MCF 10A (cell line): ENCODE data around the gene ZNF74. TPM values are rescaled to one million over a fixed set of nuclear protein-coding genes. Genes with fewer than 3 reads are reported as not detected.
"Not testable (repeated sequence)": the region's sequence is repeated elsewhere in the genome, so short reads cannot be mapped to it uniquely, and the experiment has no call there.

Experiments
- BruUV-seq: library from RNA; stranded (reverse); fragments of 400-500 nt; replicated peaks from 2 replicates; lab custom pipeline; 2021; lab: Mats Ljungman, UMichigan
- CTCF ChIA-PET: fragments of 300-600 bp; sonication (Branson Sonifier 250); formaldehyde crosslinking; extraction: SDS; loops from one replicate; lab custom pipeline; 2021; ENCODE audit warnings: antibody characterized with exemption, inconsistent platforms; lab: Yijun Ruan, JAX
- POLR2A ChIA-PET: fragments of 300-600, 350-650 bp; sonication (Branson Sonifier 250); formaldehyde crosslinking; extraction: SDS; loops from one replicate; lab custom pipeline; 2020; ENCODE audit warnings: antibody characterized with exemption, inconsistent platforms; lab: Yijun Ruan, JAX
- DNase-seq: peaks from one replicate; pipeline ENCODE4 v3.0.0-alpha.2; 2018; ENCODE audit not compliant: unreplicated experiment
- H3K27ac Mint-ChIP-seq: one replicate; pipeline ENCODE4 v1.8.0; 2022; ENCODE audit warnings: mild to moderate bottlenecking, low read depth, mixed read lengths; ENCODE audit not compliant: unreplicated experiment
- H3K27me3 Mint-ChIP-seq: one replicate; pipeline ENCODE4 v1.8.0; 2022; ENCODE audit warnings: mixed read lengths; ENCODE audit not compliant: insufficient read depth, unreplicated experiment
- H3K36me3 Mint-ChIP-seq: one replicate; pipeline ENCODE4 v1.8.0; 2022; ENCODE audit warnings: mild to moderate bottlenecking, moderate library complexity, mixed read lengths; ENCODE audit not compliant: insufficient read depth, unreplicated experiment
- H3K4me1 Mint-ChIP-seq: one replicate; pipeline ENCODE4 v1.8.0; 2022; ENCODE audit warnings: mixed read lengths; ENCODE audit not compliant: insufficient read depth, unreplicated experiment
- H3K4me3 Mint-ChIP-seq: one replicate; pipeline ENCODE4 v1.8.0; 2022; ENCODE audit warnings: mild to moderate bottlenecking, moderate library complexity, mixed read lengths; ENCODE audit not compliant: unreplicated experiment
- H3K9me3 Mint-ChIP-seq: one replicate; pipeline ENCODE4 v1.8.0; 2022; ENCODE audit warnings: mixed read lengths; ENCODE audit not compliant: unreplicated experiment
- intact Hi-C: fragments of 100-400 bp; cut with micrococcal nuclease; formaldehyde crosslinking; loops from 2 replicates; pipeline ENCODE4 v1.14.1; 2022
- total RNA-seq: library from RNA; stranded (reverse); gene quantifications from 2 replicates; pipeline ENCODE4 v1.2.3, GENCODE V29; 2022

The ZNF74 gene
- total RNA-seq, 1 experiment from 2014 or later: 10.4 TPM

GRCh38 chr22:20358503-20359239, 35.3 kb upstream of the ZNF74 start:
- CTCF ChIA-PET, BruUV-seq, H3K36me3 Mint-ChIP-seq, H3K4me1 Mint-ChIP-seq, H3K4me3 Mint-ChIP-seq, POLR2A ChIA-PET, DNase-seq, H3K27me3 Mint-ChIP-seq, intact Hi-C loops, H3K9me3 Mint-ChIP-seq, H3K27ac Mint-ChIP-seq: not testable (repeated sequence)

- POLR2A ChIA-PET, H3K36me3 Mint-ChIP-seq, BruUV-seq, DNase-seq, H3K27me3 Mint-ChIP-seq, H3K4me3 Mint-ChIP-seq, H3K9me3 Mint-ChIP-seq, intact Hi-C loops, H3K27ac Mint-ChIP-seq, CTCF ChIA-PET: not testable (repeated sequence)
- peaks cover 12% of the 10 kb centered on the region for H3K4me1 Mint-ChIP-seq
Observed at GRCh38 chr22:20360261-20360660, 33.7 kb upstream of the ZNF74 start.

GRCh38 chr22:20360866-20361751, 32.8 kb upstream of the ZNF74 start:
- BruUV-seq, CTCF ChIA-PET, intact Hi-C loops, POLR2A ChIA-PET, H3K9me3 Mint-ChIP-seq, DNase-seq, H3K27me3 Mint-ChIP-seq, H3K36me3 Mint-ChIP-seq, H3K27ac Mint-ChIP-seq, H3K4me3 Mint-ChIP-seq: not testable (repeated sequence)
- H3K4me1 Mint-ChIP-seq: peaks cover 12% of the 10 kb centered on the region

GRCh38 chr22:20361752-20362229, 32.2 kb upstream of the ZNF74 start:
- H3K4me1 Mint-ChIP-seq: peaks cover 12% of the 10 kb centered on the region
- intact Hi-C loops, H3K4me3 Mint-ChIP-seq, H3K9me3 Mint-ChIP-seq, H3K27me3 Mint-ChIP-seq, CTCF ChIA-PET, BruUV-seq, POLR2A ChIA-PET, H3K36me3 Mint-ChIP-seq, DNase-seq, H3K27ac Mint-ChIP-seq: not testable (repeated sequence)

- H3K4me3 Mint-ChIP-seq, H3K9me3 Mint-ChIP-seq, BruUV-seq, H3K27ac Mint-ChIP-seq, H3K36me3 Mint-ChIP-seq, H3K27me3 Mint-ChIP-seq, POLR2A ChIA-PET, intact Hi-C loops, DNase-seq: not testable (repeated sequence)
- CTCF ChIA-PET: interaction anchor here (0.7 kb wide), 1 partner anchor 30 kb away, joined by 3 read pairs; no protein-coding TSS in a partner anchor
- peaks cover 12% of the 10 kb centered on the region for H3K4me1 Mint-ChIP-seq
Observed at GRCh38 chr22:20362403-20362802, 31.5 kb upstream of the ZNF74 start.

GRCh38 chr22:20364335-20365260, 29.4 kb upstream of the ZNF74 start:
- Mint-ChIP-seq H3K4me1 (peaks cover 12% of the 10 kb centered on the region), H3K27ac (peak overlapping the region; percentile 44)
- peak; percentile 14 for DNase-seq
- H3K9me3 Mint-ChIP-seq, H3K36me3 Mint-ChIP-seq, intact Hi-C loops, CTCF ChIA-PET, BruUV-seq, H3K4me3 Mint-ChIP-seq, H3K27me3 Mint-ChIP-seq: not testable (repeated sequence)
- POLR2A ChIA-PET: interaction anchor here (0.6 kb wide), 1 partner anchor 14 kb away, joined by 3 read pairs; no protein-coding TSS in a partner anchor

- DNase-seq, CTCF ChIA-PET, H3K9me3 Mint-ChIP-seq, H3K4me3 Mint-ChIP-seq, intact Hi-C loops, H3K27ac Mint-ChIP-seq, POLR2A ChIA-PET, H3K27me3 Mint-ChIP-seq, BruUV-seq, H3K36me3 Mint-ChIP-seq: not testable (repeated sequence)
- peaks cover 12% of the 10 kb centered on the region for H3K4me1 Mint-ChIP-seq
Observed at GRCh38 chr22:20366841-20367240, 27.1 kb upstream of the ZNF74 start.

GRCh38 chr22:20368875-20369274, 25.1 kb upstream of the ZNF74 start:
- DNase-seq, H3K27me3 Mint-ChIP-seq, intact Hi-C loops, H3K36me3 Mint-ChIP-seq, POLR2A ChIA-PET, H3K9me3 Mint-ChIP-seq, BruUV-seq, H3K27ac Mint-ChIP-seq, CTCF ChIA-PET, H3K4me3 Mint-ChIP-seq: not testable (repeated sequence)
- peaks cover 12% of the 10 kb centered on the region for H3K4me1 Mint-ChIP-seq
